Measurements from ENCODE around the gene NRP2.

The NRP2 gene

GRCh38 chr2:205744074-205744591, 61.8 kb downstream of the NRP2 start:
- TF ChIP-seq CTCF (IDR thresholded peaks at IDR 0.05; ENCODE audit: insufficient read depth, low read length, poor library complexity, severe bottlenecking), result no peak
- no peak for DNase-seq (ENCODE audit: extremely low read depth, insufficient read length)
- Histone ChIP-seq H3K4me3 (replicated peaks; ENCODE audit: low read depth, low read length) (no peak overlapping the region), H3K27me3 (replicated peaks; ENCODE audit: control insufficient read depth, insufficient read depth, low read length) (no peaks in the 10 kb centered on the region; the same call in 1 of the 2 replicates), H3K36me3 (ENCODE audit: control insufficient read depth, insufficient read depth, low read length) (no peaks in the 10 kb centered on the region)

GRCh38 chr2:205745661-205746419, 63.5 kb downstream of the NRP2 start:
- H3K36me3 ChIP-seq (ENCODE audit: control insufficient read depth, insufficient read depth, low read length), result no peaks in the 10 kb centered on the region
- no peak for TF ChIP-seq CTCF (IDR thresholded peaks at IDR 0.05; ENCODE audit: insufficient read depth, low read length, poor library complexity, severe bottlenecking)

GRCh38 chr2:205746420-205746785, 64.1 kb downstream of the NRP2 start:
- DNase-seq (ENCODE audit: extremely low read depth, insufficient read length), result no peak
- no peak for TF ChIP-seq CTCF (IDR thresholded peaks at IDR 0.05; ENCODE audit: insufficient read depth, low read length, poor library complexity, severe bottlenecking)
- no peaks in the 10 kb centered on the region; the same call in none of the 2 replicates for H3K27me3 ChIP-seq (replicated peaks; ENCODE audit: control insufficient read depth, insufficient read depth, low read length)
- no peak overlapping the region for H3K4me3 ChIP-seq (replicated peaks; ENCODE audit: low read depth, low read length)
- no peaks in the 10 kb centered on the region for H3K36me3 ChIP-seq (ENCODE audit: control insufficient read depth, insufficient read depth, low read length)

More at GRCh38 chr2:205745661-205746419, 63.5 kb downstream of the NRP2 start:
- no peak overlapping the region for H3K4me3 ChIP-seq (replicated peaks; ENCODE audit: low read depth, low read length)
- H3K27me3 ChIP-seq (replicated peaks; ENCODE audit: control insufficient read depth, insufficient read depth, low read length), result no peaks in the 10 kb centered on the region; the same call in none of the 2 replicates
- DNase-seq (ENCODE audit: extremely low read depth, insufficient read length), result no peak

- TF ChIP-seq CTCF (IDR thresholded peaks at IDR 0.05; ENCODE audit: insufficient read depth, low read length, poor library complexity, severe bottlenecking), result no peak
- Histone ChIP-seq H3K27me3 (replicated peaks; ENCODE audit: control insufficient read depth, insufficient read depth, low read length) (no peaks in the 10 kb centered on the region; the same call in none of the 2 replicates), H3K4me3 (replicated peaks; ENCODE audit: low read depth, low read length) (no peak overlapping the region), H3K36me3 (ENCODE audit: control insufficient read depth, insufficient read depth, low read length) (no peaks in the 10 kb centered on the region)
- DNase-seq (ENCODE audit: extremely low read depth, insufficient read length), result no peak
Observed at GRCh38 chr2:205747829-205748386, 65.6 kb downstream of the NRP2 start.

GRCh38 chr2:205748639-205749038, 66.3 kb downstream of the NRP2 start:
- no peak for TF ChIP-seq CTCF (IDR thresholded peaks at IDR 0.05; ENCODE audit: insufficient read depth, low read length, poor library complexity, severe bottlenecking)
- no peaks in the 10 kb centered on the region; the same call in none of the 2 replicates for H3K27me3 ChIP-seq (replicated peaks; ENCODE audit: control insufficient read depth, insufficient read depth, low read length)
- no peak for DNase-seq (ENCODE audit: extremely low read depth, insufficient read length)
- no peak overlapping the region for H3K4me3 ChIP-seq (replicated peaks; ENCODE audit: low read depth, low read length)
- H3K36me3 ChIP-seq (ENCODE audit: control insufficient read depth, insufficient read depth, low read length), result no peaks in the 10 kb centered on the region
